ENCODE results near the gene LPP. TPM values are rescaled to one million over a fixed set of nuclear protein-coding genes. Genes with fewer than 3 reads are reported as not detected.

LPP gene
- total RNA-seq, 1 donor from 2014 or later, result 97.4 TPM

- H3K4me1 ChIP-seq, result peaks cover 98% of the 10 kb centered on the region
- TF ChIP-seq CTCF (IDR thresholded peaks at IDR 0.05; ENCODE audit: borderline replicate concordance), result no peak
- DNase-seq, result no peak
These were observed 14.7 kb downstream of the LPP start for GRCh38 chr3:188168648-188169047.

GRCh38 chr3:188169830-188170455 is 16.0 kb downstream of the LPP start:
- peak overlapping the region; percentile 50 for H3K27ac ChIP-seq (replicated peaks)
- H3K4me3 ChIP-seq, result no peak overlapping the region
- no peaks in the 10 kb centered on the region for H3K36me3 ChIP-seq
- peak; percentile 50 for DNase-seq
- H3K9me3 ChIP-seq (replicated peaks), result no peaks in the 10 kb centered on the region
- peaks cover 96% of the 10 kb centered on the region for H3K4me1 ChIP-seq
- H3K27me3 ChIP-seq (ENCODE audit: low read depth), result no peaks in the 10 kb centered on the region
- no peak for TF ChIP-seq CTCF (IDR thresholded peaks at IDR 0.05; ENCODE audit: borderline replicate concordance)
- intact Hi-C loops (cut with micrococcal nuclease), result no loop called here

More at GRCh38 chr3:188168648-188169047, 14.7 kb downstream of the LPP start:
- Histone ChIP-seq H3K27ac (replicated peaks) (no peak overlapping the region), H3K9me3 (replicated peaks) (no peaks in the 10 kb centered on the region), H3K27me3 (ENCODE audit: low read depth) (no peaks in the 10 kb centered on the region), H3K4me3 (no peak overlapping the region), H3K36me3 (no peaks in the 10 kb centered on the region)
- intact Hi-C loops (cut with micrococcal nuclease), result no loop called here

- Histone ChIP-seq H3K4me3 (no peak overlapping the region), H3K4me1 (peaks cover 96% of the 10 kb centered on the region), H3K9me3 (replicated peaks) (no peaks in the 10 kb centered on the region), H3K27ac (replicated peaks) (peak overlapping the region; percentile 75), H3K36me3 (no peaks in the 10 kb centered on the region), H3K27me3 (ENCODE audit: low read depth) (no peaks in the 10 kb centered on the region)
- DNase-seq, result no peak
- intact Hi-C loops (cut with micrococcal nuclease), result no loop called here
- no peak for TF ChIP-seq CTCF (IDR thresholded peaks at IDR 0.05; ENCODE audit: borderline replicate concordance)
These were observed 16.8 kb downstream of the LPP start for GRCh38 chr3:188170461-188171459.

DNA sequence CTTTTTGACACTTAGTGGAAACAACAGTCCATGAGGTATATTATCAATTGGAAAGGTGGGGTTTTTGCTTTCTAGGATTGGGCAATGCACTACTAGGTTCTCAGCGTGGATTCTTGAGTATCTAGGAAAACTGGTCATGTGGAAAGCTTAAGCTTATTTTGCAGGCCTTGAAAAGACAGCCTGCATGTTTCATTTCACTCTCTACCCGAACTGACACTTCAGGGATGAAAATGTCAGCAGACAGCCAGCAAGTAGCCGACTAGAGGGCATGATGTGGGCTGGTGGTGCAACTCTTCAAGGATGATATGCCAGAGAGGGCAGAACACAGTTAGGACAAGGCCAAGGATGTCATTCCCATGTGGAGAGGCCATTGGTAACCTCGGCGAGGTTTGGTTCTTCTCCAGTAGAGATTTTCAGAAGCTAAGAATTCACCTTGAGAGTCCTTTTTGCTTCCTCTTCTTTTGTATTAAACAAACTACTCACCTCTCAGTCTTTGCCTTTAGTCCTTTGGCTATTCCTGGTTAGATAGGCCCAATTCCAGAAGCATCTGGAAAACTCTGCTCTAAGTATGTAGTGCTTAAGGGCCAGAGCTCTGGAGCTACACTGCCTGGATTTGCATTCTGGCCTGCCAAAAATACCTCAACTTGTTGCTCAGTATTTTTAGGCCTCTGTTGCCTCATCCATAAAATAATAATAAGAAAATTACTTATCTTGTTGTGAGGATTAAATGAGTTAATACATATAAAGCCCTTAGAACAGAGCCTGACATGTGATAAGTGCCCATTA is 17.9 kb downstream of the LPP start:
- intact Hi-C loops (cut with micrococcal nuclease), result no loop called here
- peak overlapping the region; percentile 75 for H3K27ac ChIP-seq (replicated peaks)

More for the DNA sequence above, 17.9 kb downstream of the LPP start:
- Histone ChIP-seq H3K4me1 (peaks cover 93% of the 10 kb centered on the region), H3K27me3 (ENCODE audit: low read depth) (no peaks in the 10 kb centered on the region), H3K36me3 (no peaks in the 10 kb centered on the region), H3K9me3 (replicated peaks) (no peaks in the 10 kb centered on the region), H3K4me3 (no peak overlapping the region)
- no peak for TF ChIP-seq CTCF (IDR thresholded peaks at IDR 0.05; ENCODE audit: borderline replicate concordance)
- DNase-seq, result no peak
